ENCODE data around the gene SLC43A1.

SLC43A1 gene

GRCh38 chr11:57502376-57502775 is 13.1 kb downstream of the SLC43A1 start:
- Histone ChIP-seq H3K9ac (ENCODE audit: insufficient read length, low read depth) (no peak overlapping the region), H3K4me1 (ENCODE audit: insufficient read depth, insufficient read length) (peaks cover 21% of the 10 kb centered on the region)

GRCh38 chr11:57501953-57502352 is 13.5 kb downstream of the SLC43A1 start:
- no peaks in the 10 kb centered on the region for H3K27me3 ChIP-seq (ENCODE audit: insufficient read depth, insufficient read length)
- TF ChIP-seq YY1 (IDR thresholded peaks at IDR 0.05; ENCODE audit: insufficient read depth, insufficient read length) (no peak), SUZ12 (IDR thresholded peaks at IDR 0.05; ENCODE audit: extremely low read depth, insufficient read depth, insufficient read length) (no peak), ZNF274 (IDR thresholded peaks at IDR 0.05; ENCODE audit: low read depth, low read length) (no peak)
- H3K9me3 ChIP-seq (ENCODE audit: insufficient read depth, low read length), result no peaks in the 10 kb centered on the region
- H3K36me3 ChIP-seq (ENCODE audit: insufficient read depth, insufficient read length, low read length), result no peaks in the 10 kb centered on the region
- H3K9ac ChIP-seq (ENCODE audit: insufficient read length, low read depth), result no peak overlapping the region
- no peak for DNase-seq (ENCODE audit: low read depth, low spot score)
- H3K4me3 ChIP-seq (ENCODE audit: insufficient read length, low read depth), result no peak overlapping the region
- peaks cover 21% of the 10 kb centered on the region for H3K4me1 ChIP-seq (ENCODE audit: insufficient read depth, insufficient read length)

More at GRCh38 chr11:57502376-57502775, 13.1 kb downstream of the SLC43A1 start:
- H3K27me3 ChIP-seq (ENCODE audit: insufficient read depth, insufficient read length), result no peaks in the 10 kb centered on the region
- no peak overlapping the region for H3K4me3 ChIP-seq (ENCODE audit: insufficient read length, low read depth)
- no peak for DNase-seq (ENCODE audit: low read depth, low spot score)
- H3K9me3 ChIP-seq (ENCODE audit: insufficient read depth, low read length), result no peaks in the 10 kb centered on the region
- TF ChIP-seq ZNF274 (IDR thresholded peaks at IDR 0.05; ENCODE audit: low read depth, low read length), result no peak
- no peak for TF ChIP-seq YY1 (IDR thresholded peaks at IDR 0.05; ENCODE audit: insufficient read depth, insufficient read length)
- no peak for TF ChIP-seq SUZ12 (IDR thresholded peaks at IDR 0.05; ENCODE audit: extremely low read depth, insufficient read depth, insufficient read length)
- no peaks in the 10 kb centered on the region for H3K36me3 ChIP-seq (ENCODE audit: insufficient read depth, insufficient read length, low read length)

- H3K36me3 ChIP-seq (ENCODE audit: insufficient read depth, insufficient read length, low read length), result no peaks in the 10 kb centered on the region
- H3K4me1 ChIP-seq (ENCODE audit: insufficient read depth, insufficient read length), result peaks cover 26% of the 10 kb centered on the region
- no peaks in the 10 kb centered on the region for H3K27me3 ChIP-seq (ENCODE audit: insufficient read depth, insufficient read length)
- no peak for DNase-seq (ENCODE audit: low read depth, low spot score)
- H3K9ac ChIP-seq (ENCODE audit: insufficient read length, low read depth), result no peak overlapping the region
- no peak overlapping the region for H3K4me3 ChIP-seq (ENCODE audit: insufficient read length, low read depth)
- H3K9me3 ChIP-seq (ENCODE audit: insufficient read depth, low read length), result no peaks in the 10 kb centered on the region
- no peak for TF ChIP-seq ZNF274 (IDR thresholded peaks at IDR 0.05; ENCODE audit: low read depth, low read length)
- no peak for TF ChIP-seq SUZ12 (IDR thresholded peaks at IDR 0.05; ENCODE audit: extremely low read depth, insufficient read depth, insufficient read length)
- TF ChIP-seq YY1 (IDR thresholded peaks at IDR 0.05; ENCODE audit: insufficient read depth, insufficient read length), result no peak
Observed at GRCh38 chr11:57500926-57501325, 14.6 kb downstream of the SLC43A1 start.

GRCh38 chr11:57500515-57500914 is 15.0 kb downstream of the SLC43A1 start:
- H3K4me3 ChIP-seq (ENCODE audit: insufficient read length, low read depth), result no peak overlapping the region
- peak overlapping the region; percentile 76 for H3K9ac ChIP-seq (ENCODE audit: insufficient read length, low read depth)
- H3K27me3 ChIP-seq (ENCODE audit: insufficient read depth, insufficient read length), result no peaks in the 10 kb centered on the region
- TF ChIP-seq SUZ12 (IDR thresholded peaks at IDR 0.05; ENCODE audit: extremely low read depth, insufficient read depth, insufficient read length), result no peak
- no peak for TF ChIP-seq ZNF274 (IDR thresholded peaks at IDR 0.05; ENCODE audit: low read depth, low read length)
- TF ChIP-seq YY1 (IDR thresholded peaks at IDR 0.05; ENCODE audit: insufficient read depth, insufficient read length), result no peak
- no peak for DNase-seq (ENCODE audit: low read depth, low spot score)
- H3K9me3 ChIP-seq (ENCODE audit: insufficient read depth, low read length), result no peaks in the 10 kb centered on the region
- peaks cover 26% of the 10 kb centered on the region for H3K4me1 ChIP-seq (ENCODE audit: insufficient read depth, insufficient read length)
- H3K36me3 ChIP-seq (ENCODE audit: insufficient read depth, insufficient read length, low read length), result no peaks in the 10 kb centered on the region

GRCh38 chr11:57499983-57500461 is 15.5 kb downstream of the SLC43A1 start:
- peak overlapping the region; percentile 5 for H3K4me3 ChIP-seq (ENCODE audit: insufficient read length, low read depth)
- no peaks in the 10 kb centered on the region for H3K9me3 ChIP-seq (ENCODE audit: insufficient read depth, low read length)
- H3K27me3 ChIP-seq (ENCODE audit: insufficient read depth, insufficient read length), result no peaks in the 10 kb centered on the region
- peaks cover 26% of the 10 kb centered on the region for H3K4me1 ChIP-seq (ENCODE audit: insufficient read depth, insufficient read length)
- DNase-seq (ENCODE audit: low read depth, low spot score), result no peak
- peak overlapping the region; percentile 76 for H3K9ac ChIP-seq (ENCODE audit: insufficient read length, low read depth)
- TF ChIP-seq YY1 (IDR thresholded peaks at IDR 0.05; ENCODE audit: insufficient read depth, insufficient read length) (no peak), SUZ12 (IDR thresholded peaks at IDR 0.05; ENCODE audit: extremely low read depth, insufficient read depth, insufficient read length) (no peak), ZNF274 (IDR thresholded peaks at IDR 0.05; ENCODE audit: low read depth, low read length) (no peak)
- no peaks in the 10 kb centered on the region for H3K36me3 ChIP-seq (ENCODE audit: insufficient read depth, insufficient read length, low read length)

- no peaks in the 10 kb centered on the region for H3K36me3 ChIP-seq (ENCODE audit: insufficient read depth, insufficient read length, low read length)
- no peak for TF ChIP-seq SUZ12 (IDR thresholded peaks at IDR 0.05; ENCODE audit: extremely low read depth, insufficient read depth, insufficient read length)
- no peak for TF ChIP-seq YY1 (IDR thresholded peaks at IDR 0.05; ENCODE audit: insufficient read depth, insufficient read length)
- no peak for TF ChIP-seq ZNF274 (IDR thresholded peaks at IDR 0.05; ENCODE audit: low read depth, low read length)
- H3K9ac ChIP-seq (ENCODE audit: insufficient read length, low read depth), result peak overlapping the region; percentile 76
- DNase-seq (ENCODE audit: low read depth, low spot score), result peak; percentile 95
- no peak overlapping the region for H3K4me3 ChIP-seq (ENCODE audit: insufficient read length, low read depth)
- H3K27me3 ChIP-seq (ENCODE audit: insufficient read depth, insufficient read length), result no peaks in the 10 kb centered on the region
- H3K9me3 ChIP-seq (ENCODE audit: insufficient read depth, low read length), result no peaks in the 10 kb centered on the region
- H3K4me1 ChIP-seq (ENCODE audit: insufficient read depth, insufficient read length), result peaks cover 26% of the 10 kb centered on the region
Observed at GRCh38 chr11:57499413-57499982, 16.0 kb downstream of the SLC43A1 start.

- Histone ChIP-seq H3K36me3 (ENCODE audit: insufficient read depth, insufficient read length, low read length) (peaks cover 7% of the 10 kb centered on the region), H3K9ac (ENCODE audit: insufficient read length, low read depth) (no peak overlapping the region), H3K9me3 (ENCODE audit: insufficient read depth, low read length) (no peaks in the 10 kb centered on the region), H3K4me1 (ENCODE audit: insufficient read depth, insufficient read length) (peaks cover 30% of the 10 kb centered on the region), H3K4me3 (ENCODE audit: insufficient read length, low read depth) (no peak overlapping the region), H3K27me3 (ENCODE audit: insufficient read depth, insufficient read length) (no peaks in the 10 kb centered on the region)
- TF ChIP-seq YY1 (IDR thresholded peaks at IDR 0.05; ENCODE audit: insufficient read depth, insufficient read length) (no peak), SUZ12 (IDR thresholded peaks at IDR 0.05; ENCODE audit: extremely low read depth, insufficient read depth, insufficient read length) (no peak), ZNF274 (IDR thresholded peaks at IDR 0.05; ENCODE audit: low read depth, low read length) (no peak)
- DNase-seq (ENCODE audit: low read depth, low spot score), result no peak
Observed at GRCh38 chr11:57498540-57498939, 17.0 kb downstream of the SLC43A1 start.

Measured in NT2/D1 (cell line).